HepG2 (cell line): Measurements from ENCODE around the gene AGBL1. TPM values are rescaled to one million over a fixed set of nuclear protein-coding genes. Genes with fewer than 3 reads are reported as not detected.

Experiments used
- ATAC-seq: fragments of 200-7000 bp; cut with Tn5 transposase; 3 replicates; pipeline ENCODE4 v1.9.1; 2020; ENCODE audit warnings: mild to moderate bottlenecking, moderate library complexity
- BruUV-seq: library from RNA; stranded (reverse); fragments of 400-500 nt; replicated peaks from 2 replicates; lab custom pipeline; 2021; lab: Mats Ljungman, UMichigan
- CTCF ChIA-PET: fragments of 300-600 bp; formaldehyde crosslinking; extraction: SDS; loops from one replicate; lab custom pipeline; 2021; ENCODE audit warnings: low total read pairs, inconsistent platforms, low intra/inter-chr PET ratio; lab: Yijun Ruan, JAX
- POLR2A ChIA-PET: fragments of 350-600 bp; sonication (Branson Sonifier 250); formaldehyde crosslinking; loops from one replicate; lab custom pipeline; 2020; ENCODE audit warnings: antibody characterized with exemption, inconsistent platforms; lab: Yijun Ruan, JAX
- DNase-seq: peaks from one replicate; pipeline ENCODE4 v3.0.0-alpha.2; 2015; ENCODE audit warnings: low spot score
- FAIRE-seq: peaks from 3 replicates; lab custom pipeline; 2011; peaks lifted over from hg19 to GRCh38; lab: Jason Lieb, UNC
- H2AFZ ChIP-seq: one replicate; pipeline ENCODE4 v1.6.1; 2011; ENCODE audit warnings: low read length, inconsistent platforms
- H3K27ac ChIP-seq: fragments of 300-600 bp; 3 replicates; pipeline ENCODE4 v1.8.0; 2011; ENCODE audit warnings: mixed run types, mild to moderate bottlenecking, mixed read lengths, low read length, inconsistent platforms; ENCODE audit not compliant: insufficient read depth; ENCODE audit errors: extremely low read length
- H3K27me3 ChIP-seq, 2 experiments: fragments of 200-600 bp in 1 of 2; 2 replicates in 1 of 2; 3 replicates in 1 of 2; pipeline versions ENCODE4 v1.6.0 to v1.8.0; 2011; ENCODE audit warnings: low read length in 2 of 2, mild to moderate bottlenecking in 2 of 2, moderate library complexity in 2 of 2, inconsistent platforms in 1 of 2; ENCODE audit not compliant: insufficient read depth in 2 of 2, control insufficient read depth in 1 of 2
- H3K36me3 ChIP-seq, 2 experiments: fragments of 200-600 bp in 1 of 2; replicated peaks in 1 of 2; 2 replicates in 1 of 2; 3 replicates in 1 of 2; pipeline versions ENCODE4 v1.5.1 to v1.8.0; 2011; ENCODE audit warnings: low read length in 2 of 2, inconsistent platforms in 1 of 2; ENCODE audit not compliant: insufficient read depth in 2 of 2, control insufficient read depth in 1 of 2
- H3K4me1 ChIP-seq: 2 replicates; pipeline ENCODE4 v1.5.1; 2012; ENCODE audit warnings: low read length, inconsistent platforms; ENCODE audit not compliant: insufficient read depth
- H3K4me2 ChIP-seq: 2 replicates; pipeline ENCODE4 v1.6.0; 2011; ENCODE audit warnings: low read depth, low read length, inconsistent platforms
- H3K4me3 ChIP-seq, 3 experiments: fragments of 200-600 bp in 1 of 3; sonication (generic), shearing (Covaris generic) in 1 of 3; replicated peaks in 1 of 3; 2 replicates each; pipeline ENCODE4 v1.5.1; 2011 to 2016; ENCODE audit warnings: low read length in 3 of 3, inconsistent platforms in 2 of 3, low read depth in 2 of 3, mild to moderate bottlenecking in 2 of 3, control low read depth in 1 of 3, mixed read lengths in 1 of 3; ENCODE audit not compliant: insufficient read depth in 1 of 3
- H3K79me2 ChIP-seq: one replicate; pipeline ENCODE4 v1.6.1; 2011; ENCODE audit warnings: low read length, inconsistent platforms; ENCODE audit not compliant: insufficient read depth
- H3K9ac ChIP-seq: 2 replicates; pipeline ENCODE4 v1.6.0; 2011; ENCODE audit warnings: mild to moderate bottlenecking, low read depth, low read length, inconsistent platforms; ENCODE audit not compliant: insufficient read depth
- H3K9me3 ChIP-seq: 2 replicates; pipeline ENCODE4 v1.5.1; 2012; ENCODE audit warnings: mild to moderate bottlenecking, low read length
- H4K20me1 ChIP-seq: 2 replicates; pipeline ENCODE4 v1.6.0; 2011; ENCODE audit warnings: inconsistent platforms, mild to moderate bottlenecking, low read length, moderate library complexity; ENCODE audit not compliant: insufficient read depth
- ARNTL ChIP-seq: sonication (generic); formaldehyde crosslinking; IDR thresholded peaks from 2 replicates; pipeline ENCODE4 v1.4.0; 2020; ENCODE audit warnings: mild to moderate bottlenecking, missing genetic modification reagents
- ATF6 ChIP-seq: sonication (generic); formaldehyde crosslinking; conservative IDR thresholded peaks from 2 replicates; pipeline ENCODE4 v1.4.0; 2020; ENCODE audit warnings: missing genetic modification reagents
- GLI4 ChIP-seq: sonication (generic); formaldehyde crosslinking; IDR thresholded peaks from 2 replicates; pipeline ENCODE4 v1.5.1; 2020; ENCODE audit warnings: missing genetic modification reagents, mild to moderate bottlenecking, moderate library complexity, borderline replicate concordance
- NCOA1 ChIP-seq: sonication (generic); formaldehyde crosslinking; IDR thresholded peaks from 2 replicates; pipeline ENCODE4 v1.9.0; 2021; ENCODE audit warnings: missing genetic modification reagents
- POGZ ChIP-seq: sonication (generic); formaldehyde crosslinking; IDR thresholded peaks from 2 replicates; pipeline ENCODE4 v1.4.0; 2020; ENCODE audit warnings: mild to moderate bottlenecking, missing genetic modification reagents
- TOPORS ChIP-seq: sonication (generic); formaldehyde crosslinking; IDR thresholded peaks from 2 replicates; pipeline ENCODE4 v1.8.0; 2023; ENCODE audit warnings: mild to moderate bottlenecking, missing genetic modification reagents
- ZNF337 ChIP-seq: sonication (generic); formaldehyde crosslinking; IDR thresholded peaks from 2 replicates; pipeline ENCODE4 v1.5.1; 2020; ENCODE audit warnings: missing genetic modification reagents, low read depth, mild to moderate bottlenecking, borderline replicate concordance
- ZNF782 ChIP-seq: sonication (generic); formaldehyde crosslinking; IDR thresholded peaks from 2 replicates; pipeline ENCODE4 v1.4.0; 2020; ENCODE audit warnings: missing genetic modification reagents, mild to moderate bottlenecking, borderline replicate concordance
- ZNF878 ChIP-seq: sonication (generic); formaldehyde crosslinking; IDR thresholded peaks from 2 replicates; pipeline ENCODE4 v1.8.1; 2023; ENCODE audit warnings: mild to moderate bottlenecking, missing genetic modification reagents, moderate library complexity
- WGBS: methylation state at CpG from one replicate; pipeline ENCODE4 v1.1.6; 2017; ENCODE audit warnings: low lambda C conversion rate; 5-methylcytosine and 5-hydroxymethylcytosine counted together
- in situ Hi-C: cut with HindIII; loops from 2 replicates; pipeline ENCODE4 v1.10.0; 2017; ENCODE audit warnings: low pct_unique_long_range_greater_than_20kb; ENCODE audit not compliant: extremely low pct_ligation_motif_present
- intact Hi-C: fragments of 100-400 bp; cut with micrococcal nuclease; formaldehyde crosslinking; loops from one replicate; pipeline ENCODE4 v1.10.0; 2022; ENCODE audit not compliant: unreplicated experiment
- polyA plus RNA-seq, 8 experiments: library from polyadenylated mRNA; depleted of rRNA in 3 of 8; stranded (reverse) in 7 of 8; unstranded in 1 of 8; fragments of >200 nt; fragmentation: Illumina TruSeq in 4 of 8; extraction: Trizol in 4 of 8; gene quantifications; 2 replicates each; pipeline versions ENCODE4 v1.2.1 to v1.2.3, GENCODE V29; 2011 to 2016; ENCODE audit warnings: low read depth in 4 of 8, missing spikeins in 1 of 8, mixed read lengths in 1 of 8; ENCODE audit not compliant: insufficient read depth in 1 of 8
- total RNA-seq, 5 experiments: library from RNA; depleted of rRNA; stranded (reverse); fragments of >200 nt; fragmentation: Illumina TruSeq; extraction: Trizol; gene quantifications; 2 replicates each; pipeline ENCODE4 v1.2.3, GENCODE V29; 2016; ENCODE audit warnings: low read depth in 1 of 5

The AGBL1 gene
- total and polyA plus RNA-seq, 2 of the 13 experiments (the other 11 are each of a cell fraction or from before 2014, with no cell fraction given) = 0.01 TPM; not detected in 1

- Histone ChIP-seq H3K9me3 (peaks cover 49% of the 10 kb centered on the region), H4K20me1 (no peaks in the 10 kb centered on the region), H3K4me3 (no peak overlapping the region), H2AFZ (no peak overlapping the region), H3K79me2 (no peaks in the 10 kb centered on the region), H3K27me3 (no peaks in the 10 kb centered on the region), H3K4me1 (no peaks in the 10 kb centered on the region), H3K27ac (no peak overlapping the region), H3K4me2 (no peak overlapping the region), H3K36me3 (no peaks in the 10 kb centered on the region), H3K9ac (no peak overlapping the region)
- FAIRE-seq (no peak), ATAC-seq (no peak), DNase-seq (no peak)
- ChIA-PET POLR2A (no interaction called here), CTCF (no interaction called here)
- TF ChIP-seq ATF6 (CRISPR knock-in tag) = no peak
- TF ChIP-seq ZNF878 = no peak
- no peak for TF ChIP-seq TOPORS (CRISPR knock-in tag)
- no peak for TF ChIP-seq GLI4 (CRISPR knock-in tag)
- TF ChIP-seq POGZ = no peak
- no peak for TF ChIP-seq ARNTL (CRISPR knock-in tag)
- no peak for TF ChIP-seq ZNF782 (CRISPR knock-in tag)
- TF ChIP-seq NCOA1 = no peak
- TF ChIP-seq ZNF337 (CRISPR knock-in tag) = no peak
- no TSS peak for BruUV-seq
- in situ Hi-C loops = no loop called here
- intact Hi-C loops = no loop called here
- WGBS = 12% methylated on average over 10 of the region's 10 CpGs
These were observed 799.9 kb downstream of the AGBL1 start for GRCh38 chr15:86879250-86880229.
